Activated CD4-positive, alpha-beta T cell treated with anti-CD3 and anti-CD28 coated beads, Interleukin-2, amount 50 U/mL, for 48 hours (primary cell): ENCODE measurements around the gene ZNF608.

Source experiments
- DNase-seq, 2 experiments: peaks; one replicate each; pipeline ENCODE4 v3.0.0-alpha.2; 2020

Gene ZNF608

GRCh38 chr5:124754206-124754927, 7.9 kb upstream of the ZNF608 start:
- no peak for DNase-seq

- DNase-seq: no peak
Observed at GRCh38 chr5:124752854-124753720, 6.6 kb upstream of the ZNF608 start.

GRCh38 chr5:124751031-124751430, 4.6 kb upstream of the ZNF608 start:
- DNase-seq: no peak

- DNase-seq: no peak
Observed at GRCh38 chr5:124748687-124749594, 2.5 kb upstream of the ZNF608 start.

GRCh38 chr5:124747791-124748686, 1.6 kb upstream of the ZNF608 start:
- no peak for DNase-seq

- no peak for DNase-seq
Observed at GRCh38 chr5:124746916-124747790, 714 bp upstream of the ZNF608 start.

- no peak for DNase-seq
Observed at GRCh38 chr5:124745007-124745927, 1.2 kb downstream of the ZNF608 start.

- no peak for DNase-seq
Observed at GRCh38 chr5:124744170-124744971, 2.1 kb downstream of the ZNF608 start.

GRCh38 chr5:124743602-124744169, 2.8 kb downstream of the ZNF608 start:
- DNase-seq: no peak

GRCh38 chr5:124742983-124743601, 3.3 kb downstream of the ZNF608 start:
- no peak for DNase-seq

GRCh38 chr5:124742521-124742920, 3.9 kb downstream of the ZNF608 start:
- DNase-seq: no peak

GRCh38 chr5:124741711-124742496, 4.5 kb downstream of the ZNF608 start:
- DNase-seq: no peak

GRCh38 chr5:124740991-124741583, 5.4 kb downstream of the ZNF608 start:
- DNase-seq: no peak

- DNase-seq: no peak
Observed at GRCh38 chr5:124740071-124740470, 6.4 kb downstream of the ZNF608 start.

- no peak for DNase-seq
Observed at GRCh38 chr5:124739634-124740025, 6.8 kb downstream of the ZNF608 start.

- DNase-seq: no peak
Observed at GRCh38 chr5:124738681-124739633, 7.5 kb downstream of the ZNF608 start.
